HepG2 (cell line): ENCODE measurements around the gene EPB41L2. TPM values are rescaled to one million over a fixed set of nuclear protein-coding genes. Genes with fewer than 3 reads are reported as not detected.

Source experiments
- ATAC-seq: fragments of 200-7000 bp; cut with Tn5 transposase; 3 replicates; pipeline ENCODE4 v1.9.1; 2020; ENCODE audit warnings: mild to moderate bottlenecking, moderate library complexity
- BruUV-seq: library from RNA; stranded (reverse); fragments of 400-500 nt; replicated peaks from 2 replicates; lab custom pipeline; 2021; lab: Mats Ljungman, UMichigan
- CTCF ChIA-PET: fragments of 300-600 bp; formaldehyde crosslinking; extraction: SDS; loops from one replicate; lab custom pipeline; 2021; ENCODE audit warnings: low total read pairs, inconsistent platforms, low intra/inter-chr PET ratio; lab: Yijun Ruan, JAX
- POLR2A ChIA-PET: fragments of 350-600 bp; sonication (Branson Sonifier 250); formaldehyde crosslinking; loops from one replicate; lab custom pipeline; 2020; ENCODE audit warnings: antibody characterized with exemption, inconsistent platforms; lab: Yijun Ruan, JAX
- DNase-seq: peaks from one replicate; pipeline ENCODE4 v3.0.0-alpha.2; 2015; ENCODE audit warnings: low spot score
- FAIRE-seq: peaks from 3 replicates; lab custom pipeline; 2011; peaks lifted over from hg19 to GRCh38; lab: Jason Lieb, UNC
- H2AFZ ChIP-seq: one replicate; pipeline ENCODE4 v1.6.1; 2011; ENCODE audit warnings: low read length, inconsistent platforms
- H3K27ac ChIP-seq: fragments of 300-600 bp; 3 replicates; pipeline ENCODE4 v1.8.0; 2011; ENCODE audit warnings: mixed run types, mild to moderate bottlenecking, mixed read lengths, low read length, inconsistent platforms; ENCODE audit not compliant: insufficient read depth; ENCODE audit errors: extremely low read length
- H3K27me3 ChIP-seq, 2 experiments: fragments of 200-600 bp in 1 of 2; 2 replicates in 1 of 2; 3 replicates in 1 of 2; pipeline versions ENCODE4 v1.6.0 to v1.8.0; 2011; ENCODE audit warnings: low read length in 2 of 2, mild to moderate bottlenecking in 2 of 2, moderate library complexity in 2 of 2, inconsistent platforms in 1 of 2; ENCODE audit not compliant: insufficient read depth in 2 of 2, control insufficient read depth in 1 of 2
- H3K36me3 ChIP-seq, 2 experiments: fragments of 200-600 bp in 1 of 2; replicated peaks in 1 of 2; 2 replicates in 1 of 2; 3 replicates in 1 of 2; pipeline versions ENCODE4 v1.5.1 to v1.8.0; 2011; ENCODE audit warnings: low read length in 2 of 2, inconsistent platforms in 1 of 2; ENCODE audit not compliant: insufficient read depth in 2 of 2, control insufficient read depth in 1 of 2
- H3K4me1 ChIP-seq: 2 replicates; pipeline ENCODE4 v1.5.1; 2012; ENCODE audit warnings: low read length, inconsistent platforms; ENCODE audit not compliant: insufficient read depth
- H3K4me2 ChIP-seq: 2 replicates; pipeline ENCODE4 v1.6.0; 2011; ENCODE audit warnings: low read depth, low read length, inconsistent platforms
- H3K4me3 ChIP-seq, 3 experiments: fragments of 200-600 bp in 1 of 3; sonication (generic), shearing (Covaris generic) in 1 of 3; replicated peaks in 1 of 3; 2 replicates each; pipeline ENCODE4 v1.5.1; 2011 to 2016; ENCODE audit warnings: low read length in 3 of 3, inconsistent platforms in 2 of 3, low read depth in 2 of 3, mild to moderate bottlenecking in 2 of 3, control low read depth in 1 of 3, mixed read lengths in 1 of 3; ENCODE audit not compliant: insufficient read depth in 1 of 3
- H3K79me2 ChIP-seq: one replicate; pipeline ENCODE4 v1.6.1; 2011; ENCODE audit warnings: low read length, inconsistent platforms; ENCODE audit not compliant: insufficient read depth
- H3K9ac ChIP-seq: 2 replicates; pipeline ENCODE4 v1.6.0; 2011; ENCODE audit warnings: mild to moderate bottlenecking, low read depth, low read length, inconsistent platforms; ENCODE audit not compliant: insufficient read depth
- H3K9me3 ChIP-seq: 2 replicates; pipeline ENCODE4 v1.5.1; 2012; ENCODE audit warnings: mild to moderate bottlenecking, low read length
- H4K20me1 ChIP-seq: 2 replicates; pipeline ENCODE4 v1.6.0; 2011; ENCODE audit warnings: inconsistent platforms, mild to moderate bottlenecking, low read length, moderate library complexity; ENCODE audit not compliant: insufficient read depth
- AKAP8 ChIP-seq: sonication (generic); formaldehyde crosslinking; IDR thresholded peaks from 2 replicates; pipeline ENCODE4 v1.5.1; 2020; ENCODE audit warnings: mild to moderate bottlenecking, missing genetic modification reagents
- ATF5 ChIP-seq: sonication (generic); formaldehyde crosslinking; IDR thresholded peaks from 2 replicates; pipeline ENCODE4 v1.4.0; 2020; ENCODE audit warnings: mild to moderate bottlenecking, low read depth, missing genetic modification reagents
- ATF7-NPFF ChIP-seq: sonication (generic); formaldehyde crosslinking; IDR thresholded peaks from 2 replicates; pipeline ENCODE4 v1.8.1; 2023; ENCODE audit warnings: mild to moderate bottlenecking, low read depth, missing genetic modification reagents, moderate library complexity
- HNF1A ChIP-seq, 2 experiments: sonication (generic) in 1 of 2; formaldehyde crosslinking in 1 of 2; IDR thresholded peaks; 2 replicates each; pipeline versions ENCODE4 v1.4.0 to v1.6.1; 2016 to 2020; ENCODE audit warnings: borderline replicate concordance in 1 of 2, low read depth in 1 of 2, mild to moderate bottlenecking in 1 of 2, missing genetic modification reagents in 1 of 2
- IRF9 ChIP-seq: sonication (generic); formaldehyde crosslinking; IDR thresholded peaks from 2 replicates; pipeline ENCODE4 v1.8.0; 2022; ENCODE audit warnings: missing genetic modification reagents, mild to moderate bottlenecking, borderline replicate concordance
- NFRKB ChIP-seq: fragments of 450-650 bp; IDR thresholded peaks from 2 replicates; pipeline ENCODE4 v1.6.1; 2017
- NPAS2 ChIP-seq: sonication (generic); formaldehyde crosslinking; IDR thresholded peaks from 2 replicates; pipeline ENCODE4 v1.8.0; 2022; ENCODE audit warnings: mild to moderate bottlenecking, missing genetic modification reagents, borderline replicate concordance
- TEAD3 ChIP-seq: optimal IDR thresholded peaks from 2 replicates; pipeline ENCODE3; 2016; ENCODE audit warnings: borderline replicate concordance
- YEATS4 ChIP-seq: sonication (generic); formaldehyde crosslinking; IDR thresholded peaks from 2 replicates; pipeline ENCODE4 v1.4.0; 2020; ENCODE audit warnings: missing genetic modification reagents, borderline replicate concordance
- ZBTB38 ChIP-seq: sonication (generic); formaldehyde crosslinking; IDR thresholded peaks from 2 replicates; pipeline ENCODE4 v1.5.1; 2020; ENCODE audit warnings: mild to moderate bottlenecking, missing genetic modification reagents
- ZMYM2 ChIP-seq: sonication (generic); formaldehyde crosslinking; IDR thresholded peaks from 2 replicates; pipeline ENCODE4 v1.8.0; 2022; ENCODE audit warnings: mild to moderate bottlenecking, missing genetic modification reagents
- ZMYM4 ChIP-seq: sonication (generic); formaldehyde crosslinking; IDR thresholded peaks from 2 replicates; pipeline ENCODE4 v1.8.1; 2023; ENCODE audit warnings: mild to moderate bottlenecking, missing genetic modification reagents
- ZNF251 ChIP-seq: sonication (generic); formaldehyde crosslinking; IDR thresholded peaks from 2 replicates; pipeline ENCODE4 v1.9.0; 2021; ENCODE audit warnings: mild to moderate bottlenecking, missing genetic modification reagents
- ZNF33B ChIP-seq: sonication (generic); formaldehyde crosslinking; IDR thresholded peaks from 2 replicates; pipeline ENCODE4 v1.5.1; 2020; ENCODE audit warnings: mild to moderate bottlenecking, missing genetic modification reagents
- ZNF362 ChIP-seq: sonication (generic); formaldehyde crosslinking; IDR thresholded peaks from 2 replicates; pipeline ENCODE4 v1.4.0; 2020; ENCODE audit warnings: missing genetic modification reagents, mild to moderate bottlenecking, borderline replicate concordance
- ZNF367 ChIP-seq: sonication (generic); formaldehyde crosslinking; IDR thresholded peaks from 2 replicates; pipeline ENCODE4 v1.4.0; 2020; ENCODE audit warnings: missing genetic modification reagents, borderline replicate concordance
- ZNF572 ChIP-seq: sonication (generic); formaldehyde crosslinking; IDR thresholded peaks from 2 replicates; pipeline ENCODE4 v1.5.1; 2020; ENCODE audit warnings: mild to moderate bottlenecking, missing genetic modification reagents
- ZNF790 ChIP-seq: sonication (generic); formaldehyde crosslinking; IDR thresholded peaks from 2 replicates; pipeline ENCODE4 v1.8.0; 2022; ENCODE audit warnings: missing genetic modification reagents, mild to moderate bottlenecking, borderline replicate concordance
- WGBS: methylation state at CpG from one replicate; pipeline ENCODE4 v1.1.6; 2017; ENCODE audit warnings: low lambda C conversion rate; 5-methylcytosine and 5-hydroxymethylcytosine counted together
- in situ Hi-C: cut with HindIII; loops from 2 replicates; pipeline ENCODE4 v1.10.0; 2017; ENCODE audit warnings: low pct_unique_long_range_greater_than_20kb; ENCODE audit not compliant: extremely low pct_ligation_motif_present
- intact Hi-C: fragments of 100-400 bp; cut with micrococcal nuclease; formaldehyde crosslinking; loops from one replicate; pipeline ENCODE4 v1.10.0; 2022; ENCODE audit not compliant: unreplicated experiment
- polyA plus RNA-seq, 8 experiments: library from polyadenylated mRNA; depleted of rRNA in 3 of 8; stranded (reverse) in 7 of 8; unstranded in 1 of 8; fragments of >200 nt; fragmentation: Illumina TruSeq in 4 of 8; extraction: Trizol in 4 of 8; gene quantifications; 2 replicates each; pipeline versions ENCODE4 v1.2.1 to v1.2.3, GENCODE V29; 2011 to 2016; ENCODE audit warnings: low read depth in 4 of 8, missing spikeins in 1 of 8, mixed read lengths in 1 of 8; ENCODE audit not compliant: insufficient read depth in 1 of 8
- total RNA-seq, 5 experiments: library from RNA; depleted of rRNA; stranded (reverse); fragments of >200 nt; fragmentation: Illumina TruSeq; extraction: Trizol; gene quantifications; 2 replicates each; pipeline ENCODE4 v1.2.3, GENCODE V29; 2016; ENCODE audit warnings: low read depth in 1 of 5

The EPB41L2 gene
- total and polyA plus RNA-seq, 2 of the 13 experiments (the other 11 are each of a cell fraction or from before 2014, with no cell fraction given): 41.7 to 56.4 TPM

GRCh38 chr6:131068165-131068564 lies 5.1 kb upstream of the EPB41L2 start:
- Histone ChIP-seq H3K4me1 (peaks cover 36% of the 10 kb centered on the region), H3K79me2 (no peaks in the 10 kb centered on the region), H2AFZ (no peak overlapping the region), H3K27ac (no peak overlapping the region), H3K9me3 (no peaks in the 10 kb centered on the region), H3K4me2 (no peak overlapping the region), H3K9ac (no peak overlapping the region), H4K20me1 (no peaks in the 10 kb centered on the region), H3K36me3 (no peaks in the 10 kb centered on the region), H3K27me3 (no peaks in the 10 kb centered on the region), H3K4me3 (no peak overlapping the region)
- intact Hi-C loops: no loop called here
- 81% methylated on average over 7 of the region's 7 CpGs for WGBS
- in situ Hi-C loops: no loop called here
- FAIRE-seq (no peak), DNase-seq (no peak), ATAC-seq (no peak)
- ChIA-PET CTCF (no interaction called here), POLR2A (no interaction called here)
- BruUV-seq: no TSS peak
- no peak for TF ChIP-seq ZBTB38 (CRISPR knock-in tag)
- no peak for TF ChIP-seq HNF1A (IDR thresholded peaks at IDR 0.05; ENCODE audit: low read depth)
- no peak for TF ChIP-seq HNF1A (CRISPR knock-in tag; IDR thresholded peaks at IDR 0.05; ENCODE audit: borderline replicate concordance)
- no peak for TF ChIP-seq ZMYM4 (CRISPR knock-in tag)
- no peak for TF ChIP-seq YEATS4 (CRISPR knock-in tag)
- TF ChIP-seq ZNF367: no peak
- TF ChIP-seq NFRKB: no peak
- no peak for TF ChIP-seq AKAP8 (CRISPR knock-in tag)
- no peak for TF ChIP-seq ZNF572 (CRISPR knock-in tag)
- TF ChIP-seq ZNF33B (CRISPR knock-in tag): no peak
- TF ChIP-seq ZNF362 (CRISPR knock-in tag): no peak
- TF ChIP-seq TEAD3 (CRISPR knock-in tag): no peak
- no peak for TF ChIP-seq IRF9 (CRISPR knock-in tag)
- TF ChIP-seq NPAS2 (CRISPR knock-in tag): no peak
- TF ChIP-seq ZNF251 (CRISPR knock-in tag): no peak
- no peak for TF ChIP-seq ATF7-NPFF (CRISPR knock-in tag)
- no peak for TF ChIP-seq ZNF790
- TF ChIP-seq ATF5: no peak
- no peak for TF ChIP-seq ZMYM2
